Trophoblast cell (in vitro differentiated cells and primary cell): Measurements from ENCODE around the gene TGFBR1.
A peak's percentile ranks its signal among the peaks of the same experiment; 100 is the strongest.

Experiments
- DNase-seq, 2 donors: peaks; one replicate each; pipeline ENCODE4 v3.0.0-alpha.2; 2016
- H2AFZ ChIP-seq: 2 replicates; pipeline ENCODE4 v1.6.1; 2013; ENCODE audit warnings: low read length, moderate library complexity, mild to moderate bottlenecking; ENCODE audit not compliant: insufficient read depth, poor library complexity
- H2AK5ac ChIP-seq: 2 replicates; pipeline ENCODE4 v1.6.1; 2013; ENCODE audit warnings: mild to moderate bottlenecking, low read length
- H2BK120ac ChIP-seq: 2 replicates; pipeline ENCODE4 v1.6.1; 2013; ENCODE audit warnings: low read length, mild to moderate bottlenecking, moderate library complexity; ENCODE audit not compliant: insufficient read depth, poor library complexity
- H2BK12ac ChIP-seq: 2 replicates; pipeline ENCODE4 v1.6.1; 2013; ENCODE audit warnings: mild to moderate bottlenecking, low read length, moderate library complexity
- H2BK5ac ChIP-seq: 2 replicates; pipeline ENCODE4 v1.6.1; 2013; ENCODE audit warnings: low read length, low read depth, moderate library complexity, mild to moderate bottlenecking; ENCODE audit not compliant: poor library complexity
- H3K14ac ChIP-seq: 2 replicates; pipeline ENCODE4 v1.6.1; 2013; ENCODE audit warnings: mild to moderate bottlenecking, low read length
- H3K18ac ChIP-seq: 2 replicates; pipeline ENCODE4 v1.6.1; 2013; ENCODE audit warnings: mild to moderate bottlenecking, low read length
- H3K23ac ChIP-seq: 2 replicates; pipeline ENCODE4 v1.6.1; 2013; ENCODE audit warnings: low read length
- H3K27ac ChIP-seq: 2 replicates; pipeline ENCODE4 v1.5.1; 2013; ENCODE audit warnings: low read depth, mild to moderate bottlenecking, inconsistent platforms, low read length, moderate library complexity
- H3K27me3 ChIP-seq: 2 replicates; pipeline ENCODE4 v1.6.1; 2013; ENCODE audit warnings: inconsistent platforms, mild to moderate bottlenecking, low read length, moderate library complexity; ENCODE audit not compliant: insufficient read depth
- H3K36me3 ChIP-seq, 2 experiments: 1 replicate in 1 of 2; 2 replicates in 1 of 2; pipeline ENCODE4 v1.6.1; 2013; ENCODE audit warnings: low read length in 2 of 2, mild to moderate bottlenecking in 2 of 2, moderate library complexity in 1 of 2; ENCODE audit not compliant: insufficient read depth in 2 of 2, control insufficient read depth in 1 of 2
- H3K4ac ChIP-seq: 2 replicates; pipeline ENCODE4 v1.6.1; 2013; ENCODE audit warnings: low read depth, mild to moderate bottlenecking, low read length, moderate library complexity
- H3K4me1 ChIP-seq, 2 experiments: 1 replicate in 1 of 2; 2 replicates in 1 of 2; pipeline ENCODE4 v1.6.1; 2013; ENCODE audit warnings: low read length in 2 of 2, mild to moderate bottlenecking in 2 of 2, moderate library complexity in 1 of 2; ENCODE audit not compliant: insufficient read depth in 2 of 2, control insufficient read depth in 1 of 2
- H3K4me2 ChIP-seq: 2 replicates; pipeline ENCODE4 v1.6.1; 2013; ENCODE audit warnings: inconsistent platforms, mild to moderate bottlenecking, low read length, moderate library complexity
- H3K4me3 ChIP-seq: 2 replicates; pipeline ENCODE4 v1.5.1; 2013; ENCODE audit warnings: mild to moderate bottlenecking, low read depth, low read length, inconsistent platforms
- H3K79me1 ChIP-seq: one replicate; pipeline ENCODE4 v1.6.1; 2013; ENCODE audit warnings: low read length
- H3K79me2 ChIP-seq: 2 replicates; pipeline ENCODE4 v1.6.1; 2013; ENCODE audit warnings: low read length, mild to moderate bottlenecking; ENCODE audit not compliant: control insufficient read depth, insufficient read depth, poor library complexity
- H3K9ac ChIP-seq: 2 replicates; pipeline ENCODE4 v1.6.1; 2013; ENCODE audit warnings: mild to moderate bottlenecking, low read length
- H3K9me3 ChIP-seq: 2 replicates; pipeline ENCODE4 v1.6.1; 2013; ENCODE audit warnings: low read depth, mild to moderate bottlenecking, control low read depth, inconsistent platforms, low read length; ENCODE audit not compliant: insufficient read depth
- H4K12ac ChIP-seq: 2 replicates; pipeline ENCODE4 v1.6.1; 2013; ENCODE audit warnings: low read depth, mild to moderate bottlenecking, low read length, moderate library complexity
- H4K8ac ChIP-seq: 2 replicates; pipeline ENCODE4 v1.6.1; 2013; ENCODE audit warnings: low read depth, mild to moderate bottlenecking, low read length, moderate library complexity
- H4K91ac ChIP-seq: one replicate; pipeline ENCODE4 v1.6.1; 2013; ENCODE audit warnings: low read depth, mild to moderate bottlenecking, low read length, moderate library complexity
- WGBS: extraction: QIAGEN DNeasy Blood & Tissue Kit; methylation state at CpG from one replicate; pipeline ENCODE4 v1.1.7; 2013; ENCODE audit warnings: missing lambda C conversion rate; ENCODE audit not compliant: insufficient read length, insufficient coverage; ENCODE audit errors: extremely low coverage; 5-methylcytosine and 5-hydroxymethylcytosine counted together

Gene TGFBR1

GRCh38 chr9:99114846-99115500 lies 10.1 kb downstream of the TGFBR1 start:
- H4K91ac ChIP-seq: no peak overlapping the region
- WGBS: no CpG with 5 or more reads among the region's 6 CpGs

GRCh38 chr9:99116003-99116411 lies 11.1 kb downstream of the TGFBR1 start:
- no peaks in the 10 kb centered on the region for H3K9me3 ChIP-seq
- H3K9ac ChIP-seq: no peak overlapping the region
- no peak overlapping the region for H2BK12ac ChIP-seq
- no peak overlapping the region for H3K23ac ChIP-seq
- DNase-seq: no peak
- no peak overlapping the region for H2AFZ ChIP-seq
- H2BK5ac ChIP-seq: no peak overlapping the region
- no peak overlapping the region for H4K12ac ChIP-seq
- no peaks in the 10 kb centered on the region for H3K36me3 ChIP-seq
- H3K79me1 ChIP-seq: no peaks in the 10 kb centered on the region
- no peak overlapping the region for H3K27ac ChIP-seq
- no peak overlapping the region for H4K8ac ChIP-seq
- no CpG with 5 or more reads among the region's 3 CpGs for WGBS
- H2BK120ac ChIP-seq: no peak overlapping the region
- H3K4me2 ChIP-seq: no peak overlapping the region
- H2AK5ac ChIP-seq: no peak overlapping the region
- no peak overlapping the region for H3K18ac ChIP-seq
- H3K27me3 ChIP-seq: no peaks in the 10 kb centered on the region
- H3K14ac ChIP-seq: no peak overlapping the region
- peaks cover 4 to 5% of the 10 kb centered on the region in 2 experiments for H3K4me1 ChIP-seq
- H4K91ac ChIP-seq: no peak overlapping the region
- no peak overlapping the region for H3K4me3 ChIP-seq
- no peak overlapping the region for H3K4ac ChIP-seq
- H3K79me2 ChIP-seq: no peaks in the 10 kb centered on the region

More at GRCh38 chr9:99114846-99115500, 10.1 kb downstream of the TGFBR1 start:
- H2BK120ac ChIP-seq: no peak overlapping the region
- no peak overlapping the region for H2BK5ac ChIP-seq
- H3K36me3 ChIP-seq: no peaks in the 10 kb centered on the region
- H3K27me3 ChIP-seq: no peaks in the 10 kb centered on the region
- H4K8ac ChIP-seq: no peak overlapping the region
- no peak overlapping the region for H2AK5ac ChIP-seq
- no peaks in the 10 kb centered on the region for H3K9me3 ChIP-seq
- no peaks in the 10 kb centered on the region for H3K79me1 ChIP-seq
- H3K9ac ChIP-seq: no peak overlapping the region
- H3K4me3 ChIP-seq: no peak overlapping the region
- no peak overlapping the region for H2AFZ ChIP-seq
- H3K23ac ChIP-seq: no peak overlapping the region
- H3K27ac ChIP-seq: no peak overlapping the region
- no peak for DNase-seq
- H3K4me1 ChIP-seq: peaks cover 4 to 5% of the 10 kb centered on the region in 2 experiments
- no peak overlapping the region for H3K18ac ChIP-seq
- H3K4me2 ChIP-seq: no peak overlapping the region
- H3K14ac ChIP-seq: no peak overlapping the region
- no peak overlapping the region for H2BK12ac ChIP-seq
- no peak overlapping the region for H3K4ac ChIP-seq
- H4K12ac ChIP-seq: no peak overlapping the region
- no peaks in the 10 kb centered on the region for H3K79me2 ChIP-seq

GRCh38 chr9:99118782-99119466 lies 14.0 kb downstream of the TGFBR1 start:
- DNase-seq: no peak
- WGBS: no CpG with 5 or more reads among the region's 7 CpGs

DNA sequence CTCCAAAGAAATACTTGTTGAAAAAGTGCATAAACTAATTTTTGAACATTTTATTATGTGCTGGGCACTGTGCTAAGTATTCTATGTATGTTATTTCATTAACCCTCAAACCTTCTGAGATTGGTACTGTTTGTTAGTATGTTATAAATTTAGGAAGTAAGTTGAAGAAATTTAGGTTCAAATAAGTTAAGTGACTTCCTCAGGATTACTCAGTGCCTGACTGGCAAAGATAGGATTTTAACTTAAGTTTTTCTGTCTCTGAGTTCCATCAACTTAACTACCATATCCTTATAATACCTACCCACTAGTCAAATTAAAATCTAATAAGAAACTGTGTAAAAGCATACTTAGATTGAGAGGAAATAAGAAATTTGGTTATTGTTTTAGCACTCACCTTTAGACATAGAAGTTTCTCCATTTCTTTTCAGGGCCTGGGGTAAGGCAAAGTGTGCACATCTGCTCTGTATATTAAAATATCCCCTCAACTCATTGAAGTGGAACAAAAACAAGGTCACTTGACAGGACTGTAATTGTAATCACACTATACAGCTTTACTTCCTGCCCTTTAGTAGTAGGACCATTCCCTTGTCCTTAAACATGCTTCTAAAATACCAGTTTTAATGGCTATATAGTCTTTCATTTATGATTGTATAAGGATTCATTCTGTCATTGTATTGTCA lies 15.2 kb downstream of the TGFBR1 start:
- H3K4me1 ChIP-seq: no peaks in the 10 kb centered on the region
- H3K18ac ChIP-seq: no peak overlapping the region

More at GRCh38 chr9:99118782-99119466, 14.0 kb downstream of the TGFBR1 start:
- Histone ChIP-seq H3K79me1 (no peaks in the 10 kb centered on the region), H3K9me3 (no peaks in the 10 kb centered on the region), H4K8ac (no peak overlapping the region), H3K4me2 (no peak overlapping the region), H2AK5ac (no peak overlapping the region), H2BK12ac (no peak overlapping the region), H3K23ac (no peak overlapping the region), H4K91ac (no peak overlapping the region), H3K4me3 (no peak overlapping the region), H4K12ac (no peak overlapping the region), H2BK5ac (no peak overlapping the region), H2BK120ac (no peak overlapping the region), H3K18ac (no peak overlapping the region), H3K9ac (no peak overlapping the region), H3K36me3 (no peaks in the 10 kb centered on the region), H3K79me2 (no peaks in the 10 kb centered on the region), H3K4ac (peak overlapping the region; percentile 52), H3K14ac (no peak overlapping the region), H3K27me3 (no peaks in the 10 kb centered on the region), H2AFZ (no peak overlapping the region), H3K27ac (no peak overlapping the region), H3K4me1 (peaks cover 0 to 2% of the 10 kb centered on the region in 2 experiments)

More for the DNA sequence above, 15.2 kb downstream of the TGFBR1 start:
- Histone ChIP-seq H3K9ac (no peak overlapping the region), H3K4me3 (no peak overlapping the region), H2BK12ac (no peak overlapping the region), H3K4ac (no peak overlapping the region), H3K79me1 (no peaks in the 10 kb centered on the region), H2BK5ac (no peak overlapping the region), H3K23ac (no peak overlapping the region), H3K9me3 (no peaks in the 10 kb centered on the region), H2AK5ac (no peak overlapping the region), H4K12ac (no peak overlapping the region), H2BK120ac (no peak overlapping the region), H3K4me2 (no peak overlapping the region), H3K14ac (no peak overlapping the region), H4K91ac (no peak overlapping the region), H2AFZ (no peak overlapping the region), H3K79me2 (no peaks in the 10 kb centered on the region), H3K27ac (no peak overlapping the region), H3K36me3 (no peaks in the 10 kb centered on the region), H3K27me3 (no peaks in the 10 kb centered on the region), H4K8ac (no peak overlapping the region)
- no peak for DNase-seq
